GM11168 (cell line): ENCODE data around the gene ANO10.

Experiments used
- in situ Hi-C: fragments of 300-500 bp; cut with MboI; formaldehyde crosslinking; loops from one replicate; pipeline ENCODE4 v1.12.0; 2022; ENCODE audit warnings: low sequenced_read_pairs; ENCODE audit not compliant: unreplicated experiment

ANO10 gene

DNA sequence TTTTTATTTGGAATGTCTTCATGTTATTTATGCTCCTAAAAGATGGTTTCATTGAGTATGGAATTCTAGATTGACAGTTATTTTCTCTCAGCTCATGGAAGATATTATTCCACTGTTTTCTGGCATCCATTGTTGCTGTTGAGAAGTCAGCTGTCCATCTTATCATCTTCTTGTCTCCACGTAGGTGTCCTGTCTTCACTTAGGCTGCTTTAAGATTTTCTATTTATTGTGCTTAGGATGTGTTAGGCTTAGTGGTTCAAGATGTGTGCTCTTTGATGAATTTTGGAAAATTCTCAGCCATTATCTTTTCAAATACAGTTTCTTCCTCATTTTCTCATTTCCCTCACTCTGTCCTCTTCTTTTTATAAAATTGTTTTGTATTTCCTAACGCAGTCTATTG, 283.5 kb downstream of the ANO10 start:
- in situ Hi-C loops = no loop called here

DNA sequence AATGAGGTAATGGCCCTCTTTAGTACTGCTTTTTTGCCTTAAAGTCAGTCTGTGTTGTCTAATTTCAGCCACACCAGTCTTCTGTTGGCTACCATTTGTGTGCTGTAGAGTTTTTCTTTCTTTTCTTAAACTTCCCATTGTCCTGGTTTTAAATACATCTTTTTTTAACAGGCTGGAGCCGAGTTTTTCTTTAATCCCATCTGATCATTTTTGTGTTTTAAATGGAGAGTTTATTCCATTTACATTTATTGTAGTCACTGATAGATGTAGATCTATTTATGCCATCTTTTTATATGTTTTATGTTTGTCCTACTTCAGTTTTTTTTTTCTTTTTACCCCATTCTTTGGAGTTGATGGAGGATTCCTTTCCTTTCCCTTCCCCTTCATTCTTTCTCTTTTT, 286.0 kb downstream of the ANO10 start:
- in situ Hi-C loops = no loop called here

DNA sequence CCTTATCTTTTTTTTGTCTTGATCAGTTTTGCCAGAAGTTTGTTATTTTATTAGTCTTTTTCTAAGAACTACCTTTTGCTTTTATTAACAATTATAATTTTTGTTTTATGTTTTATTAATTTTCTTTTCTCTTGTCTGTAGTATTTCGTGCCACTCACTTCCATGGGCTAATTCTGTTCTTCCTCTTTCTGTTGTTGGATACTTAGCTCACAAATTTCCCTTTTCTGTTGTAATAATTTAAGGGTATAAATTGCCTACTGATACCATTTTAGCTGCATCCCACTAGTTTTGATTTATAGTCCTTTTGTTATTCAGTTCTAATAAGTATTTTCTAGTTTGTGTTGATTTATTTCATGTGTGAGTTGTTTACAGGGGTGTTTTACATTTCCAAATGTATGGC, 286.8 kb downstream of the ANO10 start:
- in situ Hi-C loops = no loop called here

GRCh38 chr3:43331381-43331780, 290.4 kb downstream of the ANO10 start:
- in situ Hi-C loops = no loop called here

DNA sequence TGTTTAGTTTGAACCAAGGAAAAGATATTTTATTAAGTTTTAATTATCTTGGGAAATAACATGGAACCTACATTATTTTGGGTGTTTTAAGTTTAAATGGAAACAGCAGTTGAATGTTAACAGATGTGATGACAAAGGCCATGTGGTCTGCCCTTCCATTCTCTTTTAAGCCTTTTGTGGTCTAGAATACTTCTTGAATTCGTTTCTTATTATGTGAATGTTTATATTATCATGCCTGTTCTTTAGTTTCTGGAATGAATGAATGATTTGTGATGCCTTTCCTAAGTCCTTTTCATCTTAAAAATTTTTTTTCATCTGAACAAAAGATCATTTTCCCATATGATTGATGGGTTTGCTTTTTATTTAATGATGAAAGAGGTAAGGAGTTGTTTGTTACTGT, 290.8 kb downstream of the ANO10 start:
- in situ Hi-C loops = no loop called here

- in situ Hi-C loops = no loop called here
These were observed 293.2 kb downstream of the ANO10 start for GRCh38 chr3:43328653-43329052.

GRCh38 chr3:43327582-43327979, 294.2 kb downstream of the ANO10 start:
- in situ Hi-C loops = no loop called here

DNA sequence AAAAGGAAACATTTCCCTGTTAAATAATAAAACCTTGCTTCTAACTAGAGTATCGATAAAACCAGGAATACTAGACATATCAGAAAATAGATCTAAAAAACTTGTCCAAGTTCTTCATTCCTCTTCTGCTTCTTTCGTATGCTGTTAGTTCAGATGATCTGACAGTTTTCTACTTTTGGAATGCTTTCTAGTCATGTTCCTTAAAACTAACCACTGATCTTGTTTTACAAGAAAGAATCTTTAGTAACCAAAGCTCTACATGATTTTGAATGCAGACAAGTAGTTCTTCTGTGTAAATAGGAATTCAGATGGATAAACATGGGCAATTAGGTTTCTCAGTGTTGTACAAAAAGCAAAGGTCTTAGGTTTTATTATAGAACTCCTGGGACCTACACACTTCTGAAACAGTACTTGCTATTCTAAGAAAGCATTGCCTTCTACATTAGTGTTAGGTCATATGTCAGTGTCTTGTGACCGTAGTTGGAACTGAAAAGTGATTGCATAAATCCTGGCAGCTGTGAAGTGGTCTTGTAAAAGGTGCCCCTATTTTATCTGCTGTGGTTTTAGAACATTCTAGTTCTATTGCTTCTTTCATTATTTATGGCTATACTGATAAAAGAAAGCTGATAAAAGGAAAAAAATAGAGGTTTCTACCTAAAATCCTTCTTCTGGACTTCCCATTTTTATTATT, 294.8 kb downstream of the ANO10 start:
- in situ Hi-C loops = no loop called here

DNA sequence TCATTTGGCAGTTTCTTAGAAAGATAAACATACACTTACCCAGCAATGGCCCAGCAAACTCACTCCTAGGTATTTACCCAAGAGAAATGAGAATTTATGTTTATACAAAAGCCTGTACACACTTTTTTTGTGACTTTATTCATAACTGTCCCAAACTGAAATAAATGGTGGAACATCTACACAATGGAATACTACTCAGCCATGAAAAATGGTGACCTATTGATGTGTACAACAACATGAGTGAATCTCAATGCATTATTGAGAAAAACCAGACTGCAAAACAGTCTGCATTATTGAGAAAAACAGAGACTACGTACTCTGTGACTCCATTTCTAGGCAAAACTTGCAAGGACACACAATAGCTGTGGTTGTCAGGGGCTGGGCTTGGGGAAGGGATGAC, 298.3 kb downstream of the ANO10 start:
- in situ Hi-C loops = no loop called here

GRCh38 chr3:43320288-43320687, 301.5 kb downstream of the ANO10 start:
- in situ Hi-C loops = no loop called here

DNA sequence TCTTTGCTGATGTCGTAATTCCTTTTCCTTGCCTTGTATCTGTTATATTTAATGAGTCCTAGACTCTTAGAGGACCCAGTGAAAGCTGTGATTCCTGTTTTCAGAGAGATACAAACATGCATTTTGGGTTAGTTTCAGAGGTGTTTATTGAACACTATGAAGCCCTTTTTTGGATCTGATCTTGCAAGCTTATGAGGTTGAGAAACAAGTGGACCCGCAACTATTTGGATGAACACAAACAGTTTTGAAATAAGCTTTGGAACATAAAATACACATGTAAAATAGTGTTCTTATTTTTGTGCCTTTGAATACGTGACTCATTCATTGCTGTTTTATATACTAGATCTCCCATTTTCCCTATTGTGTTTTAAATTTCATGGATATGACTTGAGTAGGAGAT, 302.0 kb downstream of the ANO10 start:
- in situ Hi-C loops = no loop called here

DNA sequence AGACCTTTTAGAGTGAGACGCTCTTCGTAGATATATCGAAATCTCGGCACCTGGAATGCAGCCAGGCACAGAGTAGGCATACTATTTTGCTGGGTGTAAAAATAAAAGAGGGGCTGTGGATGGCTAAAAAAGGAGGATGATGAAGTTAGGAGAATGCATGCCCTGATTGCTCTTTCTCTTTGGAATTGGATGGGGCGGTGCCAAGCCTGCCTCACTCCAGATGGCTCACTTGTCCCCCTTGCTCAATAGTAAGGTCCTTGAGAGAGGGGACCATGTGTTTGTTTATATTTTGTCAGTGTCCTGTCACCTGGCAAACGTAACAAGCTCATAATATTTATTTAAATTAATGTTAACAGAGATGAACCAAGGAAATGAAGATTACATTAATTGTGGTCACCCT, 302.4 kb downstream of the ANO10 start:
- in situ Hi-C loops = no loop called here

DNA sequence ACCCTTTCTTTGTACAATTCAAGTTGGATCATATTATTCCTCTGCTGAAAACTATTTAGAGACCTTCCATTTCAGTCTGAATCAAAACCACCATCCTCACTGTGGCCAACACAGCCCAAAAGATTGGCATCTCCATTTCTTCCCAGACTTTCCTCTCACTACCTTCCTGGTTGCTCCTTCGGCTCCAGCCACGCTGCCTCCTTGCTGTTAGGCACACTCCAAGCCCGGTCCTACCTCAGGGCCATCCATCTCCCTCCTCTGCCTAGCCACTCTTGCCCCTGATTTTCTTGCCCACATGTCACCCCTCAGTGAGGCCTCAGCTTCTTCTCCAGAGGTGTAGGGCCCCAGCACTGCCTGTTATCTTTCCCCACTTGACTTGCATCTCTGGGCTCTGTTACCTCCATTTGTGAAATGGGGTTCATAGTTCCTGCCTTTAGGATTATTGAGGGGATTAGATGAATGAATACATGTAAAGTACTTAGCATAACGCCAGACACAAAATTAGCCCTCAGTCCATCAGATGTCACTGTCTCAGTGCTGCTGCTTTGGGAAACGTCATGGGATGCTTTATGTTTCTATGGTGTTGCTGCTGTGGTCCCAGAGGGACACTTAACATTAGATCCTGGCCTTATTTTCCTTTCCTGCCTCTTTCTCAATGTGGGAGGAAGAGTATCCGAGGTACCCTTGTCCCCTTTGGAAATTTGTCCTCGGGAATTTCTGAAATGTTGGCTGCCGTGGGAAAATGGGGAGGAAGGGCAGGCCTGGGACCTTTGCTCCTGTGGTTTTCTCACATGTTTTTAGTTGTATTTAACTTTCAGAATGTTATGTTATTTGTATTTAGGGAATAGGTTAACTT, 304.1 kb downstream of the ANO10 start:
- in situ Hi-C loops = no loop called here

- in situ Hi-C loops = no loop called here
These were observed 304.9 kb downstream of the ANO10 start for GRCh38 chr3:43316783-43317460.
